OCI-LY7 (cell line): ENCODE data around the gene H3-3A.

Source experiments
- CTCF ChIP-seq: fragments of 200-600 bp; sonication (generic); conservative IDR thresholded peaks from 2 replicates; pipeline ENCODE4 v1.5.1; 2014; ENCODE audit warnings: mild to moderate bottlenecking, antibody characterized with exemption, low read length, moderate library complexity, mixed read lengths
- EZH2phosphoT487 ChIP-seq: fragments of 200-600 bp; sonication (generic); IDR thresholded peaks from 2 replicates; pipeline ENCODE4 v1.6.1; 2018; ENCODE audit warnings: low read depth, borderline replicate concordance, mild to moderate bottlenecking, mixed run types, antibody characterized with exemption, low read length, moderate library complexity, mixed read lengths

GRCh38 chr1:226066415-226067078 is 4.0 kb downstream of the H3-3A start:
- TF ChIP-seq CTCF = no peak
- no peak for TF ChIP-seq EZH2phosphoT487
